Measurements from ENCODE around the gene LARP1. TPM values are rescaled to one million over a fixed set of nuclear protein-coding genes. Genes with fewer than 3 reads are reported as not detected.
A peak's percentile ranks its signal among the peaks of the same experiment; 100 is the strongest.
"Not testable (repeated sequence)": the region's sequence is repeated elsewhere in the genome, so short reads cannot be mapped to it uniquely, and the experiment has no call there.

LARP1 gene
- total RNA-seq: 144 TPM

DNA sequence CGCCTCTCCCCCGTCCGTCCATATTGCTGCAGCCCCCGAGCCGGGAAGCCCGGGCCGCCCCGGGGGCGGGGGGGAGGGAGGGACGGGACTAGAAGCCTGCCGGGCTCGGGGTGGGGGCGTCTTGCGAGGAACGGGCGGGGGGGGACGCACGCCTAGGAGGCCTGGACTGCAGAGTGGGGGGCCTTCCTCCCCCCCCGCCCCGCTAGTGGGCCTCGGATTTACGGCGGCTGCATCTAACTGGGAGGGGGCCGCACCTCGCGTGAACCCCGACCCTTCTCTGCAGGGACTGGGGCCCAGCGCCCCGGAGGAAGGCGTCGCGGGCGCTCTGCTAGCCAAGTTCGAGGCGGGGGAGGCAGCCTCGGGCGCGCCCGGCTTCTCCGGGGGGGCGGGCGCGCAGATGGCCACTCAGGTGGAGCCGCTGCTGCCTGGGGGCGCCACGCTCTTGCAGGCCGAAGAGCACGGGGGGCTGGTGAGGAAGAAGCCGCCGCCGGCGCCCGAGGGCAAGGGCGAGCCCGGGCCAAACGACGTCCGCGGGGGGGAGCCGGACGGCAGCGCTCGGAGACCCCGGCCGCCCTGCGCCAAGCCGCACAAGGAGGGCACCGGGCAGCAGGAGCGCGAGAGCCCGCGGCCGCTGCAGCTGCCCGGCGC, at the start of gene LARP1:
TSS of gene LARP1 (plus strand) at position 17 of the 648 bp plus-strand sequence. CDS start at position 398, 381 bp downstream.
- ATAC-seq: peak; percentile 0

GRCh38 chr5:154706416-154706815, 48.8 kb upstream of the LARP1 start:
- no peak for ATAC-seq

- no peak for ATAC-seq
These were observed 47.5 kb upstream of the LARP1 start for GRCh38 chr5:154707641-154708040.

- ATAC-seq: no peak
These were observed 47.0 kb upstream of the LARP1 start for GRCh38 chr5:154708207-154708606.

DNA sequence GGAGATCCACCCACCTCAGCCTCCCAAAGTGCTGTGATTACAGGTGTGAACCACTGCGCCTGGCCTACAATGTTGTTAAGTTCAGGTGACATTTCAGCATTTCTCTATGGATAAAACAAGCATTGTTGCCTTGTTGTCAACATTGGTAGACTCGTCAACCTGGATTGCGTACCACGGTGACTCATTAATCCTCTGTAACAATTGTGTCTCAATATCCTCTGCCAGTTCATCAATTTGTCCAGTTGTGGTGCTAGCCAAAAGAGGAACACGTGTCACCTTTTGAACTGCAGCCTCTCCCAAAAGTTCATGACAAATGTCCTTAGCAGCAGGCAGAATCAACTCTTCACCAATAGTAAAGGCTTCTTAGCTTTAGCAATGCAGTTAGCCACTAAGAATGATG, 46.3 kb upstream of the LARP1 start:
- peak; percentile 89 for ATAC-seq

DNA sequence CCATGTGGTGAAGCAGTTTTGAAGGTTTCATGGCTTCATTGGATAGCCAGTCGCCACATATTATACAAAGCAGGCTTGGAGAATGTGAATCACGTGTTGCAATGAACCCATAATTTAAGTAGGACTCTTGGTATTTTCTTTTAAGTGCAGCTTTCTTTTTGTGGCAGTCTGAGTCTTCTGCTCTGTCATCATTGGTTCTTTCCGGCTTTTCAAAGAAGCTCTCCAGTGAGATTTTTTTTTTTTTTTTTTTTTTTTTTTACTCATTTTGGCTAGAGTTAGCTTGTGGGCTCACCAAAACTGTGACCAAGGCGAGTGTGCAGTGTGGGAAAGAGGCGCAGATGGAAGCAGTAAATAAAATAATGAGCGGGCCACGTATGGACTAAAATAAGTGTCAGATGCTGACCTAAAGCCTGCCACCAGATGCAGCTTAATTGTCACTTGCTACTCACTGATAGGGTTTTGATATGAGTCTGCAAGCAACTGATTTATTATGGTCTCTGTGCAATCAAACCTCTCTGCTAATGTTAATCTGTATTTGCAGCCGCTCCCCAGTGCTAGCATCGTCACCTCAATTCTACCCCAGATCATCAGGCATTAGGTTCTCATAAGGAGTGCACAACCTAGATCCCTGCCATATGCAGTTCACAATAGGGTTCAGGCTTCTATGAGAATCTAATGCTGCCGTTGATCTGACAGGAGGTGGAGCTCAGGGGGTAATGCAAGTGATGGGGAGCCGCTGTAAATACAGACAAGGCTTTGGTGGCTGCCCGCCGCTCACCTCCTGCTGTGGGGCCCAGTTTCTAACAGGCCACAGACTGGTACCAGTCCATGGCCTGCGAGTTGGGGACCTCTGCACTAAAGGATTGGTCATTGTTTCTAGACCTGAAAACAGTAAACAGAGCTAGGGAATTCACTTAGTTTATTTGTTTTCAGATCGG, 45.5 kb upstream of the LARP1 start:
- ATAC-seq: no peak

GRCh38 chr5:154712518-154713437, 42.4 kb upstream of the LARP1 start:
- ATAC-seq: peak; percentile 67

DNA sequence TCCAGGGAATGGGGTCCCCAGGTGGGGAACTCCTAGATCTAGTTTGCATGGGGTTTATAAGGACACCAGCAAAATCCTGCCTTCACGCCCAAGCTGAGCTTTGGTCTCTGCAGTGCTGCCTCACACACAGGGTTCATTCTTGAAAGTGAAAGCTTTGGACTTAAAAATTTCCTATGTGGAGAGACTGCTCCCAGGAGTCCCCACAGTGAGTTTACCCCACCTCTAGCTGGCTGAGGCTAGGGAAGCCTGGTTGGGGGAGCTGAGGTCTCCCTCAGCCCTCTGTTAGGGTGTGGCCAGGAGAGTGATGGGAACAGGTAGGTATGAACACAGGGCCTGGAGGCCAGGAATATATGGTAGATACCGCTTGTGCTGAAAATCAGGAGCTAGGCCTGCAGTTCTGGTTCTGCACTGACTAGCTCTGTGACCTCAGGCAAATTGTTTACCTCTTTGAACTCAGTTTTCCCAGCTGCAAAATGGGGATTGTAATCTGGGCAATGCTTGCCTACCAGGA, 41.5 kb upstream of the LARP1 start:
- ATAC-seq: peak; percentile 54

- peak; percentile 64 for ATAC-seq
These were observed 40.8 kb upstream of the LARP1 start for GRCh38 chr5:154714266-154714986.

DNA sequence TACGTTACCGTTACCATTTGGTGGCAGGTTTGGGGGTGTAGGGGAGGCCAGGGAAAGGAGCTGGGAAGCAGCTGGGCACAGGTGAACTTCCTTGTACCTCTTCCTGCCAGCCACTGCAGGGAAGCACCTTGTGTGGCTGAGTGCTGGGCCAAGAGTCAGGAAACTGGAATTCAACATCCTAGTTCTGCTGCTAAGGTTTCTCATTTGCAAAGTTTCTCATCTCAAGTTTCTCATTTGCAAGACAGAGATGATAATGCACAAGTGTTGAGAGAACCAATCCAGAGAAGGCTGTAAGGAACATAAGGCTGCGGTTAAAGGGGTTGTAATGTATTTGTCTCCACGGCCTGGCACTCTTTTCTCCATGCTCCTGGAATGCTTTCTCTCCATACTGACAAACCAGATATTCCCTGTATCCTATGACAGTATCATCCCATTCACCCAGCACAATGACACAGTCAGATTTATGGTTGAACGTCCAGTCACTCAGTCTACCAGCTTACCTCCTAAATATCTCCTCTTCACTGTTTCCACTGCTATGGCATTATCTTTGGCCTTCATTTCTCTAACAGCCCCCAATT, 33.6 kb upstream of the LARP1 start:
- ATAC-seq: no peak

DNA sequence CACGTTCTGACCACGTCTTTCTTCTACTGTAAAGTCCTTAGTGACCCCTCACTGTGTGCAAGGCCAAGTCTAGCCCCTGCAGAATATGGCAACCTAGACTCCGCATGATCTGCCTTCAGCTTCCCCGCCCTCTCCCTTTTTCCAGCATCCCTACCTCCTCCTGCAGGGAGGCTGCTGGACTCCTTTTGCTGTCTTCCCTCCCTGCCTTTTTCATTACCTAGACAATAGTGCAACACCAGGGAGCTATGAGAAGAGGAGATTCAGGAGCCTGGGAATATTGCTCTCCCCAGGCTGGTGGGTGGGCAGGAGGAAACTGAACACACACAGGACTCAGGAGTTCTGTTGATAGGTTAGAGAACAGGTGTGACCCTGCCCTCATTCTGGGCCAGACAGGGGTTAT, 33.1 kb upstream of the LARP1 start:
- ATAC-seq: no peak

GRCh38 chr5:154722936-154723335, 32.2 kb upstream of the LARP1 start:
- no peak for ATAC-seq

- no peak for ATAC-seq
These were observed 31.3 kb upstream of the LARP1 start for GRCh38 chr5:154723740-154724505.

- no peak for ATAC-seq
These were observed 27.8 kb upstream of the LARP1 start for GRCh38 chr5:154727361-154727760.

DNA sequence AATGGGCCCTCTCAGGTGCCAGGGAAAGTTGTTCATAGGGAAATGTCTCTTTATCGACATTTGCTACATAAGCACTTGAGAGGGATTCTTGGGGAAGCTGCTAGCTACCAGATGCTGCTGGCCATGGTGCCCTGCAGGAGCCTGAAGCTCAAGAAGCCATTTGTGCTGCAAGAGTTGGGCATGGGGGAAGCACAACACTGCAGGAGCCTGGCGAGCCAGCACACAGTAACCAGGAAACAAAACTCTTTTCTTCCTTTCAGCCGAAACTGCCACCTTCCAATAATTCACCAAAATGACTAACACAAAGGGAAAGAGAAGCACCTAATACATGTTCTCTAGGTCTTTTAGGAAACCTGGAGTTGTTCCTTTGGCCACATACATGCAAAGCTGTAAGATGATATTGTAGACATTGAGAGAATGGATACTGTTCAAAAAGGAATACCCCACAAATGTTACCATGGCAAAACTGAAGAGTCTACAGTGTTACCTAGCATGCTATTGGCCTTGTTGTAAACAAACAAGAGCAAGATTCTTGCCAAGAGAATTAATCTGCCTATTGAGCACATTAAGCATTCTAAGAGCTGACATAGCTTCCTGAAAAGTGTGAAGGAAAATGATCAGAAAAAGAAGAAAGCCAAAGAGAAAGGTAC, 26.1 kb upstream of the LARP1 start:
- no peak for ATAC-seq

DNA sequence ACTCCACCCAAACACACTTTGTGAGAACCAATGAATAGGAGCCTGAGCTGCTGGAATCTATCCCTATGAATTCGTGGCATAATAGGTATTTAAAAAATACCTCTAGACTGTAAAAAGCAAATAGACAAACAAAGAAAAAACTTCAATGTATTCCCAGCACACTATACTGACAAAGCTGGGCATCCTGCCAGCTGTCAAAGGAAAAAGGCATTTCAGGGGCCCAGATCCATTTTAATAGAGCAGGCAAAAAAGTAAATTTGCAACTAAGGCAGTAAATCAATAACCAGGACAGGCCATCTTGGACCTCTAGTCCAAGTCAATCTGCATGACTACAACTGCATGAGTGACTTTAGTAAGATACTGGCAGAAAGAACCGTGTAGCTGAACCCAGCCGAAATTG, 25.6 kb upstream of the LARP1 start:
- ATAC-seq: no peak

DNA sequence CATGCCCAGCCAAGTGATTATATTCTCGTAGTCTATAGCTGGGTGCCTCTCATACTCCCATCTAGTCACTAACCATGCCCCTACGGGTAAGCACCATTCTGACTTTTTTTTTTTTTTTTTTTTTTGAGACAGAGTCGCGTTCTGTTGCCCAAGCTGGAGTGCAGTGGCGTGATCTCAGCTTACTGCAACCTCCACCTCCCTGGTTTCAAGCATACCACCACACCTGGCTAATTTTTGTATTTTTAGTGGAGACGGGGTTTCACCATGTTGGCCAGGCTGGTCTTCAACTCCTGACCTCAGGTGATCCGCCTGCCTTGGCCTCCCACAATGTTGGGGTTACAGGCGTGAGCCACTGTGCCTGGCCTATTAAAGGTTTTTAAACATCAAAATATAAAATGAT, 24.4 kb upstream of the LARP1 start:
- not testable (repeated sequence) for ATAC-seq

DNA sequence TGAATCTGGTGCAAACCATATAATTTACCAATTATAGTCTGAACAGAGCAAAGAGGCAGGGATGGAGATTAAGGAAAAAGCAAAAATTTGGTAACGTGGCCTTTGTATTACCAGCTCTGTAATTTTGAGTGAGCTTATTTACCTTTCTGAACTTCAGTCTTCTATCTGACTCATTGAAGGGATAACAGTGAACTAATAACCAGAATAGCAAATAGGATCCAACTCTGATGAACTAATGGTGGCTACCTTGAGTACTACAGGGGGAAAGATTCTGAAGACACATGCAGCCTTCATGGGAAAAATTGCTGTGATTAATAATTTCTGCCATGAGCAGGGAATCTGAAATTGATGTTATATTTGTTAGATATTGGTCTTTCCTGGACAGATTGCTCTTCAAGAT, 23.0 kb upstream of the LARP1 start:
- no peak for ATAC-seq

- no peak for ATAC-seq
These were observed 20.6 kb upstream of the LARP1 start for GRCh38 chr5:154734370-154735248.
